Subcutaneous abdominal adipose tissue (tissue), 5 donors: ENCODE results near the gene TBL2.
"Not testable (repeated sequence)": the region's sequence is repeated elsewhere in the genome, so short reads cannot be mapped to it uniquely, and the experiment has no call there.

Source experiments
- H3K27ac ChIP-seq: one replicate; pipeline ENCODE4 v1.7.0; 2013; ENCODE audit warnings: low read depth, mild to moderate bottlenecking, inconsistent platforms, low read length, moderate library complexity
- H3K27me3 ChIP-seq, 5 donors: one replicate each; pipeline ENCODE4 v1.7.0; 2013; ENCODE audit warnings: low read length in 5 of 5, inconsistent platforms in 1 of 5; ENCODE audit not compliant: control insufficient read depth in 5 of 5, insufficient read depth in 4 of 5
- H3K36me3 ChIP-seq, 5 donors: one replicate each; pipeline ENCODE4 v1.7.0; 2013; ENCODE audit warnings: low read length in 5 of 5; ENCODE audit not compliant: control insufficient read depth in 5 of 5, insufficient read depth in 5 of 5
- H3K4me1 ChIP-seq, 5 donors: one replicate each; pipeline ENCODE4 v1.7.0; 2013; ENCODE audit warnings: low read length in 5 of 5, mild to moderate bottlenecking in 3 of 5, moderate library complexity in 1 of 5; ENCODE audit not compliant: control insufficient read depth in 5 of 5, insufficient read depth in 5 of 5
- H3K4me3 ChIP-seq, 5 donors: one replicate each; pipeline ENCODE4 v1.7.0; 2013; ENCODE audit warnings: low read length in 5 of 5, low read depth in 1 of 5
- H3K9ac ChIP-seq, 5 donors: one replicate each; pipeline ENCODE4 v1.7.0; 2013; ENCODE audit warnings: low read length in 5 of 5, mild to moderate bottlenecking in 4 of 5, moderate library complexity in 3 of 5
- H3K9me3 ChIP-seq, 5 donors: one replicate each; pipeline ENCODE4 v1.7.0; 2013; ENCODE audit warnings: low read length in 5 of 5; ENCODE audit not compliant: control insufficient read depth in 5 of 5
- donor health status: healthy.
- donor health status: healthy.
- donor health status: healthy.
- donor health status: healthy.
- donor health status: healthy.

TBL2 gene

DNA sequence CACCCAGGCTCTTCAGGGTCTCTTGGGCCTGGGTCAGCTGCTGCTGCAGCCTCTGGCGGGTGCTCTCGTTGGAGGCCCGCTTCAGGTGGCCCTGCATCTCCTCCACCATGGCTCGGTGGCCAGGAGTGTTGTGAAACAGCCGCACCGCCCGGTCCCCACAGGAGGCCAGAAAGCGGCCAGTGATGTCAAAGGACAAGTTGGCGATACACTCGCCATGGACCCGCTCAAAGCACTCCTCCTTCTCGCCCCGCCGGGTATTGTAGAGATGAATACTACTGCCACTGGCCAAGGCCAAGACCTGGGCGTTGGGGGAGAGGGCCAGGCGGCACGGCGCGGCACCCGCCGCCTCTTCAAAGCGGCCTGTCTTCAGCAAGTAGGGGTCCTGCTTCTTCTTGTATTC lies 7.9 kb downstream of the TBL2 start:
- Histone ChIP-seq H3K36me3 (peaks cover 7 to 63% (median 56%) of the 10 kb centered on the region in 5 donors), H3K27me3 (no peaks in the 10 kb centered on the region), H3K4me1 (peaks cover 0 to 11% (median 8%) of the 10 kb centered on the region in 5 donors), H3K4me3 (no peak overlapping the region), H3K9me3 (no peaks in the 10 kb centered on the region), H3K9ac (no peak overlapping the region), H3K27ac (no peak overlapping the region)

DNA sequence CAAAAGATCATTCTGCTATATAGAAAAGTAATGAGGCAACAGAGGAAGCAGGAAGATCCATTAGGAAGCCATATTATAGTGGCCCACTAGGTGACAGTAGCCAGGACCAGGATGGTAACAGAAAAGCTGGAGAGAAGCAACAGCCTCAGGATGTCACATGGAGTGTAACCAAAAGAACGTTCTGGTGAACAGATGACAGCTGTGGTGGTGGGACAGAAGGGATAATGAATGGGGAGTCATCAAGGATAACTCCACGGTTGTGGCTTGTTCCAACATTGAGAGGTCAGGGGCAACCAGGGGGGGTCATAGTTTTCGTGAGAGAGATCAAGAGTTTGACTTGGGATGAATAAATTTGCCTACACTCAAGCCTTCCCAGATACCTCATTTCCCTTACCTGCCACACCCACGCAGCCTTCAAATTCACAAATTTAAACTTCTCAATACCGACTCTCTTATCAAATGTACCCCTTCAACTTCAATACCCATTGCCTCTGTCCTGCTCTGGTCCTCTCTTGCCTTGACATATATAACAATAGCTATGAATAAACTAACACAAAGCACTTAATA lies 9.3 kb downstream of the TBL2 start:
- H3K27me3 ChIP-seq = no peaks in the 10 kb centered on the region
- no peak overlapping the region for H3K4me3 ChIP-seq
- H3K4me1 ChIP-seq = peaks cover 0 to 18% (median 10%) of the 10 kb centered on the region in 5 donors
- H3K27ac ChIP-seq = no peak overlapping the region
- no peaks in the 10 kb centered on the region for H3K9me3 ChIP-seq
- peaks cover 7 to 54% (median 48%) of the 10 kb centered on the region in 5 donors for H3K36me3 ChIP-seq
- H3K9ac ChIP-seq = no peak overlapping the region

DNA sequence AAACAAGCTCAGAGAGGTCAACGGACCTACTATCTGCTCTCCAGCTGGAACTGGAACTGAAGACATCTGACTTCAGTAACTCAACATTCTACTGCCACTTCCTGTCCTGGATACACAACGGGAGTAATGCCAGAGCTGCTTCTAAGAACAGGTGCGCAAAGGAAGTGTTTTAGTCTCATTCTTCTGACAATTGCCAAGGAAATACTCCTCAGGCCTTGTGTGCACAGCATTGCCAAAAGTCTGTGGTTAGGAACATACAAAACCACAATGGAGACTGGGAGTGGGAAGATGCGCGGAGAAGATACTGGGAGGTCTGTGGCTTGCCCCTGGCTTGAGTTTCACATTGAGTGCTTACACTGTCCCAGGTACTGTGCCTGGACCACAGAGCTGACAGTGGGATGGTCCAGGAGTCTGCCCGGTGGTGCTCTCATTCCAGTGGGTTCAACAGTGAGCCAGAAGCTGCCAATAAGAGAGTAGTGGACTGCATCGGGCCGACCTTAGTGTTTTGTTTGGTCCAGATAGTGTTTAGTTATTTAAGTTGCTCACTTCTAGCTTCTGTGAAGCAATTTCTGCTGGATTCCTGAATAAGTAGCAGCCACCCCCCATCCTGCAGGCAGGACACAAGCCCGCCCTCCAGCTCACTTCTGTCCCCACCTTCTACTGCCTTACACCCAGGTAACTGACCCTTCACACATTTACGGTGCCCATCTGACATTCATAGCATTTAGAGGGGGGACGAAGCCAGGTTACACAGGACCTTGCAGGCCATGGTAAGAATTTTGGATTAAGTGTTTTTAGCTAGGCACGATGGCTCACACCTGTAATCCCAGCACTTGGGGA lies 10.3 kb downstream of the TBL2 start:
- Histone ChIP-seq H3K27ac (no peak overlapping the region), H3K9me3 (no peaks in the 10 kb centered on the region), H3K4me3 (no peak overlapping the region), H3K36me3 (peaks cover 7 to 43% (median 37%) of the 10 kb centered on the region in 5 donors), H3K27me3 (no peaks in the 10 kb centered on the region), H3K4me1 (peaks cover 0 to 15% (median 10%) of the 10 kb centered on the region in 5 donors), H3K9ac (no peak overlapping the region)

DNA sequence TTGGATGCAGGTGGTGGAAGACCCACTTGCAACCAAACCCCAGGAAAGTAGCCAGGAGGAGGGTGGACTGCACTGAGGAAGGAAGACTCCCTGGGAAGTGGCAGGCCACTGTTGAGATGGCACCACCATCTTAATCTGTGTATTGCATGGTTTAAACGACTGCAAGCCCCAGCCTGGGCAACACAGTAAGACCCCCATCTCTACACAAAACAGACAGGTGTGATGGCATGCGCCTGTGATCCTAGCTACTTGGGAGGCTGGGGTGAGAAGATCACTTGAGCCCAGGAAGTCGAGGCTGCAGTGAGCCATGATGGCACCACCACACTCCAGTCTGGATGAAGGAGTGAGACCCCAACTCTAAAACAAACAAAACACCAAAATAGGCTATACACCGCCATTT lies 11.2 kb downstream of the TBL2 start:
- Histone ChIP-seq H3K4me3 (no peak overlapping the region), H3K27me3 (no peaks in the 10 kb centered on the region), H3K36me3 (peaks cover 7 to 34% (median 28%) of the 10 kb centered on the region in 5 donors), H3K4me1 (peaks cover 0 to 15% (median 10%) of the 10 kb centered on the region in 5 donors), H3K9me3 (no peaks in the 10 kb centered on the region), H3K9ac (no peak overlapping the region), H3K27ac (no peak overlapping the region)

DNA sequence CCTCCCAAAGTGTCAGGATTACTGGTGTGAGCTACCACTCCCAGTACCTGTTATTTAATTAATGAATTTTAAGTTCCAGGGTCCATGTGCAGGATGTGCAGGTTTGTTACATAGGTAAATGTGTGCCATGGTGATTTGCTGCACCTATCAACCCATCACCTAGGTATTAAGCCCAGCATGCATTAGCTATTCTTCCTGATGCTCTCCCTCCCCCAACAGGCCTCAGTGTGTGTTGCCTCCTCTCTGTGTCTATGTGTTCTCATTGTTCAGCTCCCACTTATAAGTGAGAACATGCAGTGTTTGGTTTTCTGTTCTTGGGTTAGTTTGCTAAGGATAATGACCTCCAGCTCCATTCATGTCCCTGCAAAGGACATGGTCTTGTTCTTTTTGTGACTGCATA lies 11.9 kb downstream of the TBL2 start:
- H3K27ac ChIP-seq, H3K27me3 ChIP-seq, H3K9me3 ChIP-seq: not testable (repeated sequence)
- peaks cover 7 to 28% (median 23%) of the 10 kb centered on the region in 5 donors for H3K36me3 ChIP-seq
- H3K4me3 ChIP-seq = peak overlapping the region in 4 of 5 donors; percentile 46 to 66 (median 62)
- H3K9ac ChIP-seq = peak overlapping the region in 2 of 5 donors; percentile 40 to 68
- H3K4me1 ChIP-seq = peaks cover 0 to 15% (median 10%) of the 10 kb centered on the region in 5 donors

DNA sequence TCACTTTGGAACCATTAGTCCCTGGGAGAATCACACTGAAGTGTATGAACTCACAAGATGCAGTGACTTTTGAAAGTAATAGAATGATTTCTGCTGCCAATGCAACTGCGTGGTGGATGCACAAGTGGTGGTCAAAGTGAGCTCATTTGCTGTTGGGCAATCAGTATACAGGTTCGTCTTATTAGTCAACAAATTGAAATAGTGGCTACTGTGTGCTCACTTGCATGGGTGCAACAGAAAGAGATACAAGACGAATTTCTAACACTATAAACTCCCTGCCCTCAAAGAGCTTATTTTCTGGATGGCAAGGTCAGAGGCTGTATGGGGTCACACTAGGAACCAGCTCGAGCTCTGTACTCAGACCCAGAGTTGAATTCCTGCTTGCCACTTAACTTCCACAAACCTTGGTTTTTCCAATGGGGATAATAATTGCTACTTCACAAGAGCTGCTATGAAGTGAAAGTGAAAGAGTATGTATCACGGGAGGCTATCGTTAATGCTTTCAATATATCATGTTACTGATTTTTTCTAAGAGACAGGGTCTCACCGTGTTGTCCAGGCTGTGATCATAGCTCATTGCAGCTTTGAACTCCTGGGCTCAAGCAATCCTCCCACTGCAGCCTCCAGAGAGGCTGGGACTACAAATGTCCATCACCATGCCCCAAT lies 12.6 kb downstream of the TBL2 start:
- Histone ChIP-seq H3K9me3 (no peaks in the 10 kb centered on the region), H3K36me3 (peaks cover 7 to 22% (median 18%) of the 10 kb centered on the region in 5 donors), H3K9ac (peak overlapping the region in 3 of 5 donors; percentile 40 to 68 (median 56)), H3K4me1 (peaks cover 0 to 15% (median 10%) of the 10 kb centered on the region in 5 donors), H3K27ac (no peak overlapping the region), H3K27me3 (no peaks in the 10 kb centered on the region), H3K4me3 (peak overlapping the region in 4 of 5 donors; percentile 46 to 66 (median 62))

DNA sequence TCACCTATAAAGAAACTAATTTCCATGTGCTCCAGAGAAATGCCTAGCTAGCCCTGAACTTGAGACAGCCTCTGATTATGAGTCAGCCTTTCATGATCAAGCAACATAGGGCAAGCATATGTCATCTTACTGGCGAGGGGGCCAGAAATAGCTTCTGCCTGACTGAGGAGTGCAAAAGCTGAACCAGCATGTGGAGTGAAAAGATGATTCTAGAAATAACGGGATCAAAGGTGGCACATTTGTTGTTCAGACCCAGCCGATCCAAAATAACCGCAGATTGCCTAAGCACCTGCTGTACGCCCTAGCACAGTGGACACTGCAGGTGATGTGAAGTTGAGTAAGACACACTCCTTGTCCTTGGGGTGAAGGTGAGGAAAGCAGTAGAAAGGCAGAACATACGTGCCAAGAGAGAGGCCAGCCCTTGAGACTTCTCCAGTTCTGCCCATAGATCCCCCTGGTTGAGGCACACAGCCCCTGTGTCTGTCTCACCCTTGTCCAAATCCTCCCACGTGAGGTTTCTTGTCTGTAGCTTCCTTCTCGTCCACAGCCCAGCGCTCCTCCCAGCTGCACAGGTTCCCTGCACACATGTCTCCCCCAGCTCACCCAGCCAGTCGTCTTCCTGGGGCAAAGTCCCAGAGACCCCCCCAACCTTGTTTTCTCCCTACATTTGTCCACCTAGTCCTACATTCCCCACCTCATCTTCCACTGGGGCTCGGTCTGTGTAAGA lies 18.1 kb downstream of the TBL2 start:
- Histone ChIP-seq H3K27me3 (no peaks in the 10 kb centered on the region), H3K36me3 (no peaks in the 10 kb centered on the region), H3K9me3 (no peaks in the 10 kb centered on the region), H3K4me3 (no peak overlapping the region), H3K4me1 (peaks cover 5 to 28% (median 22%) of the 10 kb centered on the region in 5 donors), H3K27ac (no peak overlapping the region), H3K9ac (no peak overlapping the region)

DNA sequence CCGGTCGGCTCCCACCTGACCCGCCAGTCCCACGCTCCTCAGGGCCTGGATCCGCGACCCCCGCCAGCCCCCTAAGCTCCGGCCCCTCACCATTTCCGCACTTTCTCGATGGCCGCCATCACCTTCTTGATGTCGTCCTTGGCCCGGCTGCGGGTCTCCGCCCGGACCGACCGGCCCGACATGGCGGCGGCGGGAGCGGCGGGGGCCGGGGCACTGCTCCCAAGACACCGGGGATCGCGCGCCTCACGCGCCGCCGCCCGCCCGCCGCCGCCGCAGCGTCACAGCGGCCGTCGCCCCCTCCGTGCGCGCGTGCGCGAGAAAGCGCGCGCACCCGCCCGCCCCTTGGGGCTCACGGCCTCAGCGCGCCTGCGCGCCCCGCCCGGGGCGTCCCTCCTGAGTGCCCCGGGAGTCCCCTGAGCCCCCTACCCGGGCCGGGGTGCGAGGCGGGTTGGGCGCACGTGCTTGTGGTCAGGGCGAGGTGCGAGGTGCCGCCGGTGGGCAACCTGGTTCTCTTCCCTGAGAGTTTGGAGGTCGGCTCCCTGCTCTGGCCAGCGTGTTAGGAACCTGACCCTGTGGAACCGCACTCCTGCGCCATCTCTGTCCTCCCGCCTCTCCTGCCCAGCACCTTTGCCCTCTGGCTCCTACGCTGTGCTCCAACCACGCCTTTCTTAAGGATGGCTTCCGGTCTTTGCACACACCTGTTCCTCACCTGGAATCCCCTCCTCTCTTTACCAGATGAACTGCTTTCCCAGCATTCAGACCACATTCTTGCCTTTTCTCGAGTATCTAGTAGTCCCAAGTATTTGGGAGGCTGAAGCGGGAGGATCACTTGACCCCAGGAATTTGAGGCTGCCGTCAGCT lies 20.8 kb downstream of the TBL2 start, which contains the start of gene BCL7B:
Gene BCL7B (minus strand): TSS at position 294 of the 861 bp plus-strand sequence. CDS start 112 bp downstream, at position 182.
- H3K9me3 ChIP-seq = no peaks in the 10 kb centered on the region
- H3K4me1 ChIP-seq = peaks cover 6 to 29% (median 28%) of the 10 kb centered on the region in 5 donors
- H3K36me3 ChIP-seq = peaks cover 0 to 8% (median 2%) of the 10 kb centered on the region in 5 donors
- peak within 1 kb of the TSS; percentile 69 for H3K27ac ChIP-seq
- peak within 1 kb of the TSS; percentile 86 to 94 (median 88) for H3K4me3 ChIP-seq
- H3K27me3 ChIP-seq = no peaks in the 10 kb centered on the region
- peak within 1 kb of the TSS; percentile 80 to 92 (median 87) for H3K9ac ChIP-seq

DNA sequence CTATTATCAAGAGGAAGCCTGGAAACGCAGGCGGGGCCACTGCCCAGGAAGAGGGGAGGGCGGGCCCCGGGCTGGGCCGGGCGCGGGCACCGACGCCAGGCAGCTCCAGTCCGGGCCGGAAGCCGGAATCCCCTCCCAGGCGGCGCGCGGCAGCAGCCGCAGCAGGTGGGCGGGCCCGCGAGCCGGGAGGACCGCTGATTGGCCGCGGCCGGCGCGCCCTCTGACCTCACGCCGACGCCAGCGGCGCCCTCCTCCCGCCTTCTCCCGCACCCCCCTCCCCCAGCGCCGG lies 21.3 kb downstream of the TBL2 start:
- H3K27me3 ChIP-seq = no peaks in the 10 kb centered on the region

More for the DNA sequence above, 21.3 kb downstream of the TBL2 start:
- Histone ChIP-seq H3K36me3 (peaks cover 0 to 12% (median 4%) of the 10 kb centered on the region in 5 donors), H3K4me1 (peaks cover 6 to 29% (median 28%) of the 10 kb centered on the region in 5 donors), H3K4me3 (peak overlapping the region; percentile 86 to 94 (median 88)), H3K9me3 (no peaks in the 10 kb centered on the region), H3K9ac (peak overlapping the region; percentile 75 to 92 (median 87)), H3K27ac (peak overlapping the region; percentile 69)
